NCI-H82 treated with DMSO at 0.1 percent for 48 hours (cell line): ENCODE results near the gene MYO15B.
"Not testable (repeated sequence)": the region's sequence is repeated elsewhere in the genome, so short reads cannot be mapped to it uniquely, and the experiment has no call there.

Experiments
- DNase-seq: peaks from one replicate; lab custom pipeline; 2025; ENCODE audit not compliant: unreplicated experiment; lab: John Stamatoyannopoulos, UW

MYO15B gene

GRCh38 chr17:75637143-75637538, 49.5 kb downstream of the MYO15B start:
- DNase-seq: no peak

- DNase-seq: no peak
Observed at GRCh38 chr17:75637551-75637950, 50.0 kb downstream of the MYO15B start.

GRCh38 chr17:75638039-75638438, 50.4 kb downstream of the MYO15B start:
- not testable (repeated sequence) for DNase-seq

- DNase-seq: no peak
Observed at GRCh38 chr17:75638893-75639292, 51.3 kb downstream of the MYO15B start.

- DNase-seq: no peak
Observed at GRCh38 chr17:75639327-75639726, 51.7 kb downstream of the MYO15B start.

GRCh38 chr17:75639771-75640555, 52.4 kb downstream of the MYO15B start:
- DNase-seq: no peak

GRCh38 chr17:75640556-75641119, 53.0 kb downstream of the MYO15B start:
- DNase-seq: no peak

- DNase-seq: no peak
Observed at GRCh38 chr17:75641343-75641742, 53.7 kb downstream of the MYO15B start.

GRCh38 chr17:75642182-75642783, 54.7 kb downstream of the MYO15B start:
- DNase-seq: no peak

- DNase-seq: no peak
Observed at GRCh38 chr17:75642784-75643642, 55.4 kb downstream of the MYO15B start.

- no peak for DNase-seq
Observed at GRCh38 chr17:75643643-75644017, 56.0 kb downstream of the MYO15B start.

GRCh38 chr17:75645501-75645888, 57.9 kb downstream of the MYO15B start:
- no peak for DNase-seq

- DNase-seq: no peak
Observed at GRCh38 chr17:75645889-75646637, 58.5 kb downstream of the MYO15B start.

- no peak for DNase-seq
Observed at GRCh38 chr17:75646638-75646992, 59.0 kb downstream of the MYO15B start.

- DNase-seq: no peak
Observed at GRCh38 chr17:75647061-75647460, 59.5 kb downstream of the MYO15B start.

- DNase-seq: no peak
Observed at GRCh38 chr17:75647921-75648320, 60.3 kb downstream of the MYO15B start.

- DNase-seq: no peak
Observed at GRCh38 chr17:75649687-75650086, 62.1 kb downstream of the MYO15B start.

- no peak for DNase-seq
Observed at GRCh38 chr17:75650874-75651273, 63.3 kb downstream of the MYO15B start.

GRCh38 chr17:75652341-75652740, 64.7 kb downstream of the MYO15B start:
- no peak for DNase-seq

GRCh38 chr17:75652934-75653549, 65.4 kb downstream of the MYO15B start:
- no peak for DNase-seq
